MCF 10A (cell line): ENCODE data around the gene ING5. TPM values are rescaled to one million over a fixed set of nuclear protein-coding genes. Genes with fewer than 3 reads are reported as not detected.

Experiments used
- BruUV-seq: library from RNA; stranded (reverse); fragments of 400-500 nt; replicated peaks from 2 replicates; lab custom pipeline; 2021; lab: Mats Ljungman, UMichigan
- CTCF ChIA-PET: fragments of 300-600 bp; sonication (Branson Sonifier 250); formaldehyde crosslinking; extraction: SDS; loops from one replicate; lab custom pipeline; 2021; ENCODE audit warnings: antibody characterized with exemption, inconsistent platforms; lab: Yijun Ruan, JAX
- POLR2A ChIA-PET: fragments of 300-600, 350-650 bp; sonication (Branson Sonifier 250); formaldehyde crosslinking; extraction: SDS; loops from one replicate; lab custom pipeline; 2020; ENCODE audit warnings: antibody characterized with exemption, inconsistent platforms; lab: Yijun Ruan, JAX
- DNase-seq: peaks from one replicate; pipeline ENCODE4 v3.0.0-alpha.2; 2018; ENCODE audit not compliant: unreplicated experiment
- H3K27ac Mint-ChIP-seq: one replicate; pipeline ENCODE4 v1.8.0; 2022; ENCODE audit warnings: mild to moderate bottlenecking, low read depth, mixed read lengths; ENCODE audit not compliant: unreplicated experiment
- H3K27me3 Mint-ChIP-seq: one replicate; pipeline ENCODE4 v1.8.0; 2022; ENCODE audit warnings: mixed read lengths; ENCODE audit not compliant: insufficient read depth, unreplicated experiment
- H3K36me3 Mint-ChIP-seq: one replicate; pipeline ENCODE4 v1.8.0; 2022; ENCODE audit warnings: mild to moderate bottlenecking, moderate library complexity, mixed read lengths; ENCODE audit not compliant: insufficient read depth, unreplicated experiment
- H3K4me1 Mint-ChIP-seq: one replicate; pipeline ENCODE4 v1.8.0; 2022; ENCODE audit warnings: mixed read lengths; ENCODE audit not compliant: insufficient read depth, unreplicated experiment
- H3K4me3 Mint-ChIP-seq: one replicate; pipeline ENCODE4 v1.8.0; 2022; ENCODE audit warnings: mild to moderate bottlenecking, moderate library complexity, mixed read lengths; ENCODE audit not compliant: unreplicated experiment
- H3K9me3 Mint-ChIP-seq: one replicate; pipeline ENCODE4 v1.8.0; 2022; ENCODE audit warnings: mixed read lengths; ENCODE audit not compliant: unreplicated experiment
- CTCF ChIP-seq: fragments of 200-600 bp; IDR thresholded peaks from one replicate; pipeline ENCODE4 v1.8.0; 2022; ENCODE audit warnings: antibody characterized with exemption, mild to moderate bottlenecking; ENCODE audit not compliant: unreplicated experiment
- intact Hi-C: fragments of 100-400 bp; cut with micrococcal nuclease; formaldehyde crosslinking; loops from 2 replicates; pipeline ENCODE4 v1.14.1; 2022
- total RNA-seq: library from RNA; stranded (reverse); gene quantifications from 2 replicates; pipeline ENCODE4 v1.2.3, GENCODE V29; 2022

The ING5 gene
- total RNA-seq, 1 experiment from 2014 or later = 35.5 TPM

- Mint-ChIP-seq H3K4me3 (no peak overlapping the region), H3K36me3 (peaks cover 40% of the 10 kb centered on the region), H3K27me3 (no peaks in the 10 kb centered on the region), H3K9me3 (no peaks in the 10 kb centered on the region), H3K27ac (no peak overlapping the region), H3K4me1 (peaks cover under 1% of the 10 kb centered on the region)
- no peak for DNase-seq
- CTCF ChIA-PET = interaction anchor here (0.6 to 1.1 kb wide), 2 partner anchors 190 to 208 kb away, joined by 3 to 4 read pairs; no protein-coding TSS in a partner anchor
- BruUV-seq = no TSS peak
- no peak for TF ChIP-seq CTCF
- POLR2A ChIA-PET = interaction anchor here (1.9 kb wide), 1 partner anchor 16 kb away, joined by 9 read pairs; the partner anchor contains the start of gene DTYMK
- intact Hi-C loops = no loop called here
Measured at GRCh38 chr2:241670333-241671110, 31.3 kb upstream of the ING5 start.

- intact Hi-C loops = no loop called here
- no peaks in the 10 kb centered on the region for H3K4me1 Mint-ChIP-seq
- DNase-seq = no peak
Measured at GRCh38 chr2:241671457-241672240, 30.2 kb upstream of the ING5 start.

GRCh38 chr2:241672243-241673188 is 29.3 kb upstream of the ING5 start:
- no peak for TF ChIP-seq CTCF
- ChIA-PET POLR2A (no interaction called here), CTCF (no interaction called here)
- no peaks in the 10 kb centered on the region for H3K9me3 Mint-ChIP-seq
- H3K27ac Mint-ChIP-seq = no peak overlapping the region
- no peak overlapping the region for H3K4me3 Mint-ChIP-seq
- no TSS peak for BruUV-seq
- no peaks in the 10 kb centered on the region for H3K4me1 Mint-ChIP-seq
- H3K36me3 Mint-ChIP-seq = peaks cover 43% of the 10 kb centered on the region
- intact Hi-C loops = no loop called here
- no peak for DNase-seq
- H3K27me3 Mint-ChIP-seq = no peaks in the 10 kb centered on the region

More at GRCh38 chr2:241671457-241672240, 30.2 kb upstream of the ING5 start:
- Mint-ChIP-seq H3K9me3 (no peaks in the 10 kb centered on the region), H3K27ac (no peak overlapping the region), H3K27me3 (no peaks in the 10 kb centered on the region), H3K36me3 (peaks cover 45% of the 10 kb centered on the region), H3K4me3 (no peak overlapping the region)
- BruUV-seq = no TSS peak
- CTCF ChIA-PET = interaction anchor here (0.5 to 1.1 kb wide), 3 partner anchors 14 to 340 kb away, joined by 3 read pairs; no protein-coding TSS in a partner anchor
- no peak for TF ChIP-seq CTCF
- POLR2A ChIA-PET = interaction anchor here (0.7 kb wide), 1 partner anchor 47 kb away, joined by 3 read pairs; no protein-coding TSS in a partner anchor
